Vagina (tissue), 2 donors: Measurements from ENCODE around the gene TMEM245. TPM values are rescaled to one million over a fixed set of nuclear protein-coding genes. Genes with fewer than 3 reads are reported as not detected.

ENCODE experiments used
- DNase-seq, 2 donors: peaks; one replicate each; pipeline ENCODE4 v3.0.0-alpha.2; 2017; ENCODE audit errors: extremely low spot score in 2 of 2
- H3K27ac ChIP-seq: fragments of 200-600 bp; sonication (generic); one replicate; pipeline ENCODE4 v1.5.1; 2019
- H3K27me3 ChIP-seq: fragments of 200-600 bp; sonication (generic); one replicate; pipeline ENCODE4 v1.5.1; 2019
- H3K36me3 ChIP-seq, 2 donors: fragments of 200-600 bp; sonication (generic); one replicate each; pipeline ENCODE4 v1.5.1; 2017 to 2019
- H3K4me1 ChIP-seq: fragments of 200-600 bp; sonication (generic); one replicate; pipeline ENCODE4 v1.5.1; 2019
- H3K4me3 ChIP-seq, 2 donors: fragments of 200-600 bp; sonication (generic); 1 replicate in 1 of 2; 2 replicates in 1 of 2; pipeline ENCODE4 v1.5.1; 2016 to 2019
- H3K9me3 ChIP-seq: fragments of 200-600 bp; sonication (generic); one replicate; pipeline ENCODE4 v1.5.1; 2019
- CTCF ChIP-seq, 3 experiments: fragments of 450-650 bp in 2 of 3; fragments of 200-600 bp in 1 of 3; sonication (generic) in 1 of 3; IDR thresholded peaks; one replicate each; pipeline ENCODE4 v1.5.1; 2017 to 2019; ENCODE audit warnings: antibody characterized with exemption in 3 of 3, mild to moderate bottlenecking in 2 of 3, moderate library complexity in 2 of 3
- POLR2A ChIP-seq, 2 donors: fragments of 450-650 bp; IDR thresholded peaks; one replicate each; pipeline ENCODE4 v1.6.1; 2017; ENCODE audit warnings: antibody characterized with exemption in 2 of 2, mild to moderate bottlenecking in 2 of 2, moderate library complexity in 2 of 2
- POLR2AphosphoS5 ChIP-seq, 2 donors: sonication (generic); formaldehyde crosslinking; IDR thresholded peaks; one replicate each; pipeline ENCODE4 v1.9.0; 2017; ENCODE audit warnings: antibody characterized with exemption in 2 of 2, mild to moderate bottlenecking in 2 of 2, low read depth in 1 of 2; ENCODE audit not compliant: insufficient read depth in 1 of 2
- intact Hi-C: fragments of 100-400 bp; cut with DNase I; formaldehyde crosslinking; loops from one replicate; pipeline ENCODE4 v1.15.1; 2023
- total RNA-seq: library from RNA; depleted of rRNA; stranded (reverse); fragments of >200 nt; gene quantifications from one replicate; pipeline ENCODE4 v1.2.3, GENCODE V29; 2016

The TMEM245 gene
- total RNA-seq, 1 donor from 2014 or later = 47.4 TPM

GRCh38 chr9:109149089-109149488, 29.3 kb upstream of the TMEM245 start:
- intact Hi-C loops = no loop called here
- H3K27ac ChIP-seq = no peak overlapping the region
- H3K36me3 ChIP-seq = no peaks in the 10 kb centered on the region
- H3K4me3 ChIP-seq = no peak overlapping the region
- no peak for TF ChIP-seq CTCF (IDR thresholded peaks at IDR 0.05)
- no peak for TF ChIP-seq POLR2AphosphoS5 (IDR thresholded peaks at IDR 0.05; ENCODE audit: insufficient read depth in 1 of 2, low read depth in 1 of 2)
- no peak for TF ChIP-seq POLR2A (IDR thresholded peaks at IDR 0.05)
- no peaks in the 10 kb centered on the region for H3K9me3 ChIP-seq
- no peak for DNase-seq
- H3K4me1 ChIP-seq = no peaks in the 10 kb centered on the region
- H3K27me3 ChIP-seq = no peaks in the 10 kb centered on the region

DNA sequence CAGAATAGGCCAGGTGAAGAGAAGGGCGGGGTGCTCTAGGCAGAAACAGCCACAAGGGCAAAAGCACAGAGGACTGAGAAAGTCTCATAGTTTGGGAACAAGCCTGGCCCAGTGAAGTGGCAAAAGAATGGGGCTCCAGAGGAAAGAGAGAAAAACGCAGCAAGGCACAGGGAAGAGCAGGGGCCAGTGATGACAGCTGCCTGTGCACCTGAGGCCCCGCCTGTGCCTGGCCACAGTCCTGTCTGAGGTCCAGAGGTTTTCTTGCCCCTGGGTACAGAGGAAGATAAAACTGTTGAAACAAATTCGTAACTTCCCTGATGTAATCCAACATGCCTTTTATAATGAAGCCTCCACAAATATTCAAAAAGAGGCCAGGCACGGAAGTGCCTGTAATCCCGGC, 25.3 kb upstream of the TMEM245 start:
- no peak overlapping the region for H3K27ac ChIP-seq
- TF ChIP-seq POLR2AphosphoS5 (IDR thresholded peaks at IDR 0.05; ENCODE audit: insufficient read depth in 1 of 2, low read depth in 1 of 2) (no peak), CTCF (IDR thresholded peaks at IDR 0.05) (no peak), POLR2A (IDR thresholded peaks at IDR 0.05) (no peak)
- no peaks in the 10 kb centered on the region for H3K4me1 ChIP-seq
- no peaks in the 10 kb centered on the region for H3K9me3 ChIP-seq
- no peak for DNase-seq
- intact Hi-C loops = no loop called here
- no peak overlapping the region for H3K4me3 ChIP-seq
- no peaks in the 10 kb centered on the region for H3K36me3 ChIP-seq
- no peaks in the 10 kb centered on the region for H3K27me3 ChIP-seq

- intact Hi-C loops = no loop called here
Observed at GRCh38 chr9:109143881-109144562, 24.3 kb upstream of the TMEM245 start.

DNA sequence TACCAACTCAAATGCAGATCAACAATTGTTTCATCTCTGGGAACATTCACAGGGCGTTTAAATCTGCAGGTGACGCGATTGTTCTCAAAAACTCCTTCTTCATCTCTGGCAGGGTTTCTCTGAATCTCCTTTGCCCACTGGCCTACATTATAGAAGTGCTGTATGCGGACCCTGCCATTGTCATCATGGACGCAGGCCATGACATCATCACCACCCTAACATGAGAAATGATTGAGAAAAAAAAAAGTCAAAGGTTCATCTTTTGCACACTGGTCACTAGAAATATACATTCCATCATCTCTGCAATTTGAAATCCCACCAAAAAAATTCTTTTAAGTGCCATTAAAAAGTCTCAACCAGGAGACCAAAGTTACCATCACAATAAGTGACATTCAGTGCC, 21.6 kb upstream of the TMEM245 start:
- Histone ChIP-seq H3K36me3 (no peaks in the 10 kb centered on the region), H3K4me1 (no peaks in the 10 kb centered on the region), H3K27me3 (no peaks in the 10 kb centered on the region), H3K4me3 (no peak overlapping the region), H3K9me3 (no peaks in the 10 kb centered on the region), H3K27ac (no peak overlapping the region)
- TF ChIP-seq POLR2AphosphoS5 (IDR thresholded peaks at IDR 0.05; ENCODE audit: insufficient read depth in 1 of 2, low read depth in 1 of 2) (no peak), POLR2A (IDR thresholded peaks at IDR 0.05) (no peak), CTCF (IDR thresholded peaks at IDR 0.05) (no peak)
- intact Hi-C loops = no loop called here
- no peak for DNase-seq

More at GRCh38 chr9:109143881-109144562, 24.3 kb upstream of the TMEM245 start:
- H3K4me3 ChIP-seq = no peak overlapping the region
- no peak for DNase-seq
- H3K36me3 ChIP-seq = no peaks in the 10 kb centered on the region
- no peak overlapping the region for H3K27ac ChIP-seq
- H3K4me1 ChIP-seq = no peaks in the 10 kb centered on the region
- TF ChIP-seq CTCF (IDR thresholded peaks at IDR 0.05) = no peak
- TF ChIP-seq POLR2A (IDR thresholded peaks at IDR 0.05) = no peak
- TF ChIP-seq POLR2AphosphoS5 (IDR thresholded peaks at IDR 0.05; ENCODE audit: insufficient read depth in 1 of 2, low read depth in 1 of 2) = no peak
- H3K9me3 ChIP-seq = no peaks in the 10 kb centered on the region
- H3K27me3 ChIP-seq = no peaks in the 10 kb centered on the region

DNA sequence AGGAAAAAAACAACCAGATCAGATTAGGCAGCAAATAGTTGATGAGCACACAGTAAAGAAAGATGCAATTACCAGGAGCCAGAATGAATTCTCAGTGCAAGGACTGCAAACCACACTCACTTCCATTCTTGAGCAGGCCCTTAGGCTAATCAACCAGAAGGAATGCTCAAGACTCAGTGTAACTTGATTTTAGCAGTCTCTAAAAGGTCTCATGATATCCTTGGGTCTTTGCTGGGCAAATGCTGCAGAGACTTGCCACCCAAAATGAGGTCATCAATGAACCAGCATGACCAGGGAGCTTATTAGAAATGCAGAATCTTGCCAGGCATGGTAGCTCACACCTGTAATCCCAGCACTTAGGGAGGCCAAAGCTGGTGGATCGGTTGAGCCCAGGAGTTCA, 20.1 kb upstream of the TMEM245 start:
- DNase-seq = no peak
- H3K27ac ChIP-seq = no peak overlapping the region

More for the DNA sequence above, 20.1 kb upstream of the TMEM245 start:
- Histone ChIP-seq H3K4me3 (no peak overlapping the region), H3K36me3 (no peaks in the 10 kb centered on the region), H3K27me3 (no peaks in the 10 kb centered on the region), H3K9me3 (no peaks in the 10 kb centered on the region), H3K4me1 (no peaks in the 10 kb centered on the region)
- intact Hi-C loops = no loop called here
- TF ChIP-seq POLR2AphosphoS5 (IDR thresholded peaks at IDR 0.05; ENCODE audit: insufficient read depth in 1 of 2, low read depth in 1 of 2) (no peak), CTCF (IDR thresholded peaks at IDR 0.05) (no peak), POLR2A (IDR thresholded peaks at IDR 0.05) (no peak)
